GM18858 (cell line): Measurements from ENCODE around the gene MLIP.

Experiments used
- ATAC-seq: cut with Tn5 transposase; IDR thresholded peaks from one replicate; pipeline ENCODE4 v1.9.1; 2021; ENCODE audit not compliant: unreplicated experiment

MLIP gene

DNA sequence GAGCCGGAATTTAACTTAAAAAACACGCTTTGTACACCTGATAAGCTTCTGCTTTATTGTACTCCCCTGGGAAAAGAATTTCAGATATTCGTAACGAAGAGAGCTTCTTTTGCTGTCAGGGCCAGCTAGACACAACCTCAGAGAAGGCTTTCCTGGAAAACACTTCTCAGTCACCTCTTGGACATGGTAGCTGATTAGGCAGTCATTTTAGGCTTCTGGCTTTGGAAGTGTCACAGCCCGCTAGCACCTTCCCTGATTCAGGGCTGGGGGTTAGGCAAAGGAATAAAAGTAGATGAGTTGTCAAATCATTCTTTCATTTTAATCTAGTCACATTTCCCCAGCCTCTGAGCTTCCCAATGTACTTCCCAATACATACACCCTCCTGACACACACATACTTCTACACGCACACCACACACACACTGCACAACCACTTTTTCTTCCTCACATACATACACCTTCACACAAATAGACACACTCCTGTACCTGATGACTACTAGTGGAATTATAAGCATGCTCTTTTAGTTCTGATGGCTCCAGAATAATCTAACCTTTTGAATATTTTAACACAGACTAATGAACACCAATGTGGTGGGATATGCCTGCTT, 162.1 kb downstream of the MLIP start:
- ATAC-seq, result no peak

- no peak for ATAC-seq
Measured at GRCh38 chr6:54274383-54274782, 163.1 kb downstream of the MLIP start.

DNA sequence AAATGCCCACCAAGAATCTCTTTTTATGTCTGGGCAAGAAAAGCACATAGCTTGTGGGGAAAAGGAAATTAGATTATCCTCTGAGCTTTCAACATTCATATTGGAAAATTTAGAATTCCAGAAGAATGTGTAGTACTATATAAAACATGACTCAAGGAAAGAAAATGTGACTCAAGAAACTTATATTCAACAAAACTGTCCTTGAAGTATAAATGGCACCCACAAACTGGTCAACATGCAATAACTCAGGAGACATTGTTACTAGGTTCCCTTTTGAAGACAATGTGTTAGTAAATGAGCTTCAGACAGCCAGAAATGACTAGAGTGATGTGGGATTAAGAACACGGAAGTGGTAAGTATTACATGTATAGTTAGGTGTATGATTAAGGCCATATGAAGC, 170.9 kb downstream of the MLIP start:
- ATAC-seq, result no peak

DNA sequence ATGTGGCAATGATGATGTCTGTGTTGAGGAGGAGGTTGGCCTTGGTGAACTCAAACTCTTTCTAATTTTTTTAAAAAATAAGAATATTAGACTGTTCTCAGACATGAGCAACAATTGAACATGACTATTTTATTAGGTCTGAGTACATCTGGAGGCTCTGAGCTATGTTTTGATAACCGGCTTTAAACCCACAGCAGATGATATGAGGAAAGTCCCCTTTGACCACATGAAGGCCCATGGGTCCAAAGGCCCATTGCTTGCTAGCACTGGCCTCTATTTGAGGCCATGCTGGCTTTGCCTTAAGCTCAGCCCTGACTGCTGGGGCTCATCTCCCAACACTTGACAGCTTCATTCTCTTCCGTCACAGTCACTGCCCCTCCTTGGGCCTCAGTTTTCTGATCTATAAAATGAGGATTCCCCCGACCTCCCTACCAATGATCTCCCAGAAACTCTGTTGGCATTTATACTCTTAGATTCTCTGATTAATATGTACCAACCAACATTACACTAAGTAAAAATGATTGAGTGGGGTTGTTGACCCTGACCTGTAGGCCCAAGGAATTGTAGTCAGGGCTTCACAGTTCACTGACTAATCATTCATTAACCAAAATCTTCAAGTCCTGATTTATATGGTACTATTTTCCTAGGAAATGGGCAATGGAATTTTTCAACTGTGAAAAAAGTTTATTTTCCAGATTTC, 173.1 kb downstream of the MLIP start:
- no peak for ATAC-seq

DNA sequence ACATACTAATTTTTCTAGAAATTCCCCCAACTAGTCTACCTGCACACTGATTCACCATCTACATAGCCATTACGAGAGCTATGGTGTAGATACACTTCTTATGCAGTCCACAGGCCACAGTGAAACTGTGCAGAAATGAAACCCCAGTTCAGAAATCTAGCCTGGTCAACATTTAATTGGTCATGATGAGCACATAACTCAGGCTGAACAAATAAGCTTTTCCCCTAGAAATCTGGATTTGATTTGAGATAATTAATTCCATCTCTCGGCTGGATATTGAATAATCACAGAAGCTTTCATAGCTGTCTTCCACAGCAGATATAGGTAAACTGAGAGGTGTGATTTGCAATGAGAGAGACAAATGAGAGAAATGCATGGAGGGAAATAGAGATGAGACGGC, 174.4 kb downstream of the MLIP start:
- ATAC-seq, result no peak

- ATAC-seq, result no peak
Measured at GRCh38 chr6:54286141-54286540, 174.9 kb downstream of the MLIP start.

GRCh38 chr6:54288474-54288873, 177.2 kb downstream of the MLIP start:
- ATAC-seq, result no peak

- ATAC-seq, result no peak
Measured at GRCh38 chr6:54289426-54289825, 178.2 kb downstream of the MLIP start.

- ATAC-seq, result peak; percentile 73
Measured at GRCh38 chr6:54291146-54291545, 179.9 kb downstream of the MLIP start.

DNA sequence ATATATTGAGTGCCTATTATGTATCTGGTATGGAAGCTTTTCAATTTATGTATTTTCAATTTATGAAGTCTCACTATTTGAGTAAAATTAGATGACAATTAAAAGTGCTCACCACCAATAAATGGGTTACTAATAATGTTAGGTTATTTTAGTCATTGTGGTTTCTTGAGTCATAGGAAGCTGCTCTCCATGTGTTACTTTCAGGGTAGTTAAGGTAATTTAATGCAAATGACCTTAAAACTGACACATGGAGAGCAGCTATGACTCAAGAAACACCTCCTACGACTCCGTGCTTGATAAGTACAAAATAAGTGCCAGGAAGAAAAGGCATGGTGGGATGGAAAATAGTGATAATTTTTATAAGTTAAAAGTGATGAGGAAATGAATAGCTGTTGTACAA, 180.5 kb downstream of the MLIP start:
- ATAC-seq, result peak; percentile 96

DNA sequence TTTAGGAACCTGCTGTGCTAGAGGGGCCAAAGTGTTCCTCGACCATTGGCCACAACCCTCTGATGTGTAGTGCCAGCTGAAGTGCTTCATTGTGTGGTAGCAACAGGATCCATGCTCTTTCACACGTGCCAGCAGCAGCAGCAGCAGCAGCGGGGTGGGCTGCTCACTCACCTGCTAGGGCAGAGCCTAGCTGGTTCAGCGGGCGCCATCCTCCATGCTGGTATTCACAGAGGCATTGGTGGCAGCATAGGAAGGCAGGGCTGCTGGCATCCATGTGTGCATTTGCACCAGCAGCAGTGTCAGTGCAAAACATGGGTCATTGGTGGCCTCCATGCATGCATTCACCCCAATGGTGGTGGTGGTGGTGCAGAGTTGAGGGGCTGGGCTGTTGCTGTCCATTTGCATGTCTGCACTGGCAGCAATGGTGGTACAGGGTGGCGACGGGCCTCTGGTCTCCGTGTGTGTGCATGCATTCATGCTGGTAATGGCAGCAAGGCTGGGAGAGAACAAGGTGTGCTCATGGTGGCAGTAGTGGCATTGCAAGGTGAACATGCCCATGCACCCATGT, 183.8 kb downstream of the MLIP start:
- no peak for ATAC-seq

- no peak for ATAC-seq
Measured at GRCh38 chr6:54299542-54300269, 188.5 kb downstream of the MLIP start.

DNA sequence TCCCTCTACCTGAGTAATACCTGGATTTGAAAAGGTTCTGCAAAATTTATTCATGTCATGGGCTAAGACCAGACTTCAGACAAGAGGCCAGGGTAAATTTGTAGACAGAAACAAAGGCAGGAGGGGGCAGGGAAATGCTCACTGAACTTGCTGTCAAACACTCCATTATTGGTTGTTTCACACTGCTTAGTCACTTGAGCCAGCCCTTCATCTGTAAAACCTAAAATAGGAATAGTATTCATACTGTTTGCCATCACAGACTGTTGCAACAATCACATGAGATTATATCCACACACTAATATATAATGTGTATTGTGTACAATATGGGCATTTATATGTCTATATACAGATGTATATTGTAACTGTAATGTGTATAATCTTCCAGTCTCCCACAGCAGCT, 190.5 kb downstream of the MLIP start:
- no peak for ATAC-seq

- ATAC-seq, result peak; percentile 60
Measured at GRCh38 chr6:54307439-54307910, 196.2 kb downstream of the MLIP start.

GRCh38 chr6:54308289-54308985, 197.2 kb downstream of the MLIP start, which contains the start of gene TINAG:
Gene TINAG, plus strand, starts transcription at chr6:54308441. Its CDS starts 110 bp downstream, at chr6:54308551.
- ATAC-seq, result no peak

GRCh38 chr6:54308986-54309315, 197.7 kb downstream of the MLIP start:
- ATAC-seq, result no peak

- no peak for ATAC-seq
Measured at GRCh38 chr6:54310377-54311152, 199.3 kb downstream of the MLIP start.

DNA sequence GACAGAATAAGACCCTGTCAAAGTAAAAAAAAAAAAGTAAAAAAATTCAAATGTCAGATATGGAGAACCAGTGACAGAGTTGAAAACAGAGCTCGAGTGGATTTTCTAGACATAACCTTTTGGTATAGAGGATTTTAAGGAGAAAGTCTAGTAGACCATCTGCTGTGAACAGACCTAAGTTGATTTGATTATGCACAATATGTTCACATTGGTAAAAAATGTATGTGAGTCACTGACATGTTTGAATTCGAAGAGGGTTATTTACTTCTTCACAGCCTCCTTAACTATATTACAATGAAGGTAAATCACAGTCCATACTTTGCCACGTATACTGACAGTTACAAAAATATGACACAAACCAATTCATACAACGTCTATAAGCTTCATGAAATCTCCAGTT, 204.4 kb downstream of the MLIP start:
- ATAC-seq, result no peak
